Endothelial cell of umbilical vein (primary cell): ENCODE results near the gene IQCB1. TPM values are rescaled to one million over a fixed set of nuclear protein-coding genes. Genes with fewer than 3 reads are reported as not detected.

Experiments used
- BruUV-seq: library from RNA; stranded (reverse); fragments of 400-500 nt; replicated peaks from 2 replicates; lab custom pipeline; 2021; lab: Mats Ljungman, UMichigan
- CTCF ChIA-PET: fragments of 300-600, 350-600 bp; sonication (Branson Sonifier 250); formaldehyde crosslinking; loops from one replicate; lab custom pipeline; 2021; ENCODE audit warnings: antibody characterized with exemption, inconsistent platforms; lab: Charles Lee
- POLR2A ChIA-PET: fragments of 300-600, 350-600 bp; sonication (Branson Sonifier 250); formaldehyde crosslinking; loops from one replicate; lab custom pipeline; 2021; ENCODE audit warnings: antibody characterized with exemption, inconsistent platforms; lab: Charles Lee
- DNase-seq: peaks from one replicate; pipeline ENCODE4 v3.0.0-alpha.2; 2011; ENCODE audit warnings: low read depth, low spot score
- FAIRE-seq: peaks from 2 replicates; lab custom pipeline; 2011; peaks lifted over from hg19 to GRCh38; lab: Jason Lieb, UNC
- H2AFZ ChIP-seq: 2 replicates; pipeline ENCODE4 v1.6.0; 2012; ENCODE audit warnings: low read depth, low read length, control low read depth, inconsistent platforms
- H3K27ac ChIP-seq: 2 replicates; pipeline ENCODE4 v1.5.1; 2011; ENCODE audit warnings: low read depth, mild to moderate bottlenecking, control low read depth, low read length, moderate library complexity; ENCODE audit not compliant: insufficient read depth
- H3K27me3 ChIP-seq, 2 experiments: 2 replicates each; pipeline versions ENCODE4 v1.6.0 to v1.6.1; 2011; ENCODE audit warnings: low read length in 2 of 2, mixed read lengths in 1 of 2; ENCODE audit not compliant: control insufficient read depth in 2 of 2, insufficient read depth in 2 of 2
- H3K36me3 ChIP-seq, 2 experiments: 2 replicates in 1 of 2; 3 replicates in 1 of 2; pipeline ENCODE4 v1.5.1; 2011; ENCODE audit warnings: low read length in 2 of 2, mild to moderate bottlenecking in 1 of 2, moderate library complexity in 1 of 2; ENCODE audit not compliant: control insufficient read depth in 2 of 2, insufficient read depth in 2 of 2; ENCODE audit errors: extremely low read depth in 1 of 2
- H3K4me1 ChIP-seq: 3 replicates; pipeline ENCODE4 v1.5.1; 2011; ENCODE audit warnings: mild to moderate bottlenecking, low read length; ENCODE audit not compliant: control insufficient read depth, insufficient read depth; ENCODE audit errors: extremely low read depth
- H3K4me2 ChIP-seq: 2 replicates; pipeline ENCODE4 v1.6.1; 2011; ENCODE audit warnings: low read length, control low read depth, mixed read lengths; ENCODE audit not compliant: insufficient read depth
- H3K4me3 ChIP-seq, 3 experiments: fragments of 200-600 bp in 1 of 3; sonication (generic), shearing (Covaris generic) in 1 of 3; replicated peaks in 1 of 3; 2 replicates each; pipeline ENCODE4 v1.5.1; 2011 to 2016; ENCODE audit warnings: control low read depth in 3 of 3, low read length in 3 of 3, mild to moderate bottlenecking in 2 of 3, inconsistent platforms in 1 of 3, low read depth in 1 of 3, moderate library complexity in 1 of 3; ENCODE audit not compliant: insufficient read depth in 1 of 3
- H3K79me2 ChIP-seq: 2 replicates; pipeline ENCODE4 v1.6.0; 2012; ENCODE audit warnings: low read length, inconsistent platforms; ENCODE audit not compliant: control insufficient read depth, insufficient read depth
- H3K9ac ChIP-seq: replicated peaks from 2 replicates; pipeline ENCODE3; 2011; ENCODE audit warnings: low read length, control low read depth; ENCODE audit not compliant: insufficient read depth; ENCODE audit errors: extremely low read depth
- H3K9me1 ChIP-seq: replicated peaks from 3 replicates; pipeline ENCODE4 v1.6.0; 2011; ENCODE audit warnings: mild to moderate bottlenecking, low read length; ENCODE audit not compliant: control insufficient read depth, insufficient read depth; ENCODE audit errors: extremely low read depth
- H3K9me3 ChIP-seq: replicated peaks from 2 replicates; pipeline ENCODE4 v1.5.1; 2012; ENCODE audit warnings: low read length, inconsistent platforms; ENCODE audit not compliant: control insufficient read depth, insufficient read depth
- H4K20me1 ChIP-seq: replicated peaks from 2 replicates; pipeline ENCODE3; 2011; ENCODE audit warnings: mild to moderate bottlenecking, low read length; ENCODE audit not compliant: control insufficient read depth, insufficient read depth; ENCODE audit errors: extremely low read depth
- CTCF ChIP-seq, 2 donors: IDR thresholded peaks; 1 replicate in 1 of 2; 2 replicates in 1 of 2; pipeline ENCODE4 v1.5.1; 2011; ENCODE audit warnings: low read length in 2 of 2, mild to moderate bottlenecking in 2 of 2, moderate library complexity in 2 of 2, control low read depth in 1 of 2, inconsistent platforms in 1 of 2, low read depth in 1 of 2; ENCODE audit not compliant: insufficient read depth in 1 of 2; ENCODE audit errors: extremely low read depth in 1 of 2
- EZH2 ChIP-seq: IDR thresholded peaks from 2 replicates; pipeline ENCODE4 v1.6.1; 2012; ENCODE audit warnings: borderline replicate concordance, low read depth, mild to moderate bottlenecking, moderate library complexity, low read length, inconsistent platforms; ENCODE audit not compliant: severe bottlenecking
- FOS ChIP-seq: IDR thresholded peaks from 2 replicates; pipeline ENCODE4 v1.6.1; 2011; ENCODE audit warnings: mild to moderate bottlenecking, low read length, moderate library complexity, borderline replicate concordance; ENCODE audit not compliant: insufficient read depth
- GATA2 ChIP-seq: IDR thresholded peaks from 2 replicates; pipeline ENCODE4 v1.7.0; 2011; ENCODE audit warnings: low read depth, mild to moderate bottlenecking, moderate library complexity, mixed read lengths, low read length; ENCODE audit not compliant: insufficient read length, insufficient read depth
- JUN ChIP-seq: IDR thresholded peaks from 2 replicates; pipeline ENCODE4 v1.6.1; 2011; ENCODE audit warnings: borderline replicate concordance, low read depth; ENCODE audit not compliant: insufficient read length, insufficient read depth
- MAX ChIP-seq: IDR thresholded peaks from 2 replicates; pipeline ENCODE4 v1.6.1; 2011; ENCODE audit not compliant: insufficient read depth, insufficient read length
- MYC ChIP-seq: IDR thresholded peaks from one replicate; pipeline ENCODE4 v1.6.1; 2011; ENCODE audit warnings: mild to moderate bottlenecking, low read depth, low read length
- POLR2A ChIP-seq: IDR thresholded peaks from 2 replicates; pipeline ENCODE4 v1.6.1; 2012; ENCODE audit warnings: low read depth, mild to moderate bottlenecking, control low read depth, low read length
- POLR2AphosphoS5 ChIP-seq: IDR thresholded peaks from 2 replicates; pipeline ENCODE4 v1.6.1; 2012; ENCODE audit warnings: low read depth, mild to moderate bottlenecking, control low read depth, low read length, moderate library complexity; ENCODE audit not compliant: insufficient read depth
- dilution Hi-C: fragments of 300-500 bp; cut with MboI; formaldehyde crosslinking; loops from one replicate; pipeline ENCODE4 v1.15.0; 2019; ENCODE audit warnings: low sequenced_read_pairs; ENCODE audit not compliant: extremely low pct_ligation_motif_present
- intact Hi-C: fragments of 100-400 bp; cut with micrococcal nuclease; formaldehyde crosslinking; loops from one replicate; pipeline ENCODE4 v1.10.0; 2022
- polyA plus RNA-seq, 4 experiments: library from polyadenylated mRNA; depleted of rRNA in 3 of 4; stranded (reverse) in 3 of 4; unstranded in 1 of 4; fragments of >200 nt; gene quantifications; 2 replicates each; pipeline versions ENCODE4 v1.2.1 to v1.2.3, GENCODE V29; 2011 to 2012; ENCODE audit warnings: missing spikeins in 1 of 4
- total RNA-seq: library from RNA; stranded (reverse); gene quantifications from 2 replicates; pipeline ENCODE4 v1.2.3, GENCODE V29; 2021

IQCB1 gene
- total and polyA plus RNA-seq, 2 donors (not counting 3 experiments of a cell fraction or from before 2014, with no cell fraction given), result 9.9 to 22.0 TPM

- Histone ChIP-seq H3K79me2 (no peaks in the 10 kb centered on the region), H3K9ac (no peak overlapping the region), H3K4me2 (no peak overlapping the region), H3K36me3 (peaks cover 15 to 28% of the 10 kb centered on the region in 2 experiments), H3K9me3 (no peaks in the 10 kb centered on the region), H3K27ac (no peak overlapping the region), H2AFZ (no peak overlapping the region), H3K4me3 (no peak overlapping the region), H3K9me1 (no peaks in the 10 kb centered on the region), H3K4me1 (no peaks in the 10 kb centered on the region), H3K27me3 (no peaks in the 10 kb centered on the region), H4K20me1 (no peaks in the 10 kb centered on the region)
- CTCF ChIA-PET, result interaction anchor here (0.6 to 1.3 kb wide), 2 partner anchors 11 to 21 kb away, joined by 3 read pairs; no protein-coding TSS in a partner anchor
- dilution Hi-C loops (no loop called here), intact Hi-C loops (no loop called here)
- BruUV-seq, result no TSS peak
- no peak for FAIRE-seq
- DNase-seq, result peak; percentile 61
- POLR2A ChIA-PET, result no interaction called here
- TF ChIP-seq CTCF (IDR thresholded peaks at IDR 0.05; ENCODE audit: extremely low read depth in 1 of 2, insufficient read depth in 1 of 2, low read depth in 1 of 2, low read length in 2 of 2), result no peak
Measured at GRCh38 chr3:121723485-121723884, 111.4 kb downstream of the IQCB1 start.

- POLR2A ChIA-PET, result no interaction called here
- H2AFZ ChIP-seq, result no peak overlapping the region
- H3K27me3 ChIP-seq, result no peaks in the 10 kb centered on the region
- CTCF ChIA-PET, result no interaction called here
- no peak overlapping the region for H3K4me3 ChIP-seq
- no peak overlapping the region for H3K27ac ChIP-seq
- BruUV-seq, result no TSS peak
- DNase-seq, result no peak
- dilution Hi-C loops, result no loop called here
- TF ChIP-seq POLR2AphosphoS5 (no peak), MAX (no peak), EZH2 (no peak), GATA2 (no peak), JUN (no peak), POLR2A (no peak), CTCF (IDR thresholded peaks at IDR 0.05; ENCODE audit: extremely low read depth in 1 of 2, insufficient read depth in 1 of 2, low read depth in 1 of 2, low read length in 2 of 2) (no peak), FOS (no peak), MYC (no peak)
- no peak overlapping the region for H3K4me2 ChIP-seq
- no peaks in the 10 kb centered on the region for H3K4me1 ChIP-seq
- intact Hi-C loops, result no loop called here
- H3K9me1 ChIP-seq, result no peaks in the 10 kb centered on the region
- FAIRE-seq, result no peak
- no peaks in the 10 kb centered on the region for H4K20me1 ChIP-seq
- H3K9me3 ChIP-seq, result no peaks in the 10 kb centered on the region
- H3K36me3 ChIP-seq, result peaks cover 17 to 34% of the 10 kb centered on the region in 2 experiments
- no peak overlapping the region for H3K9ac ChIP-seq
- no peaks in the 10 kb centered on the region for H3K79me2 ChIP-seq
Measured at GRCh38 chr3:121722411-121722810, 112.4 kb downstream of the IQCB1 start.
